HT1080 (cell line): Measurements from ENCODE around the gene ABHD6. TPM values are rescaled to one million over a fixed set of nuclear protein-coding genes. Genes with fewer than 3 reads are reported as not detected.
"Not testable (repeated sequence)": the region's sequence is repeated elsewhere in the genome, so short reads cannot be mapped to it uniquely, and the experiment has no call there.

Experiments
- DNase-seq: peaks from one replicate; pipeline ENCODE4 v3.0.0-alpha.2; 2015; ENCODE audit warnings: low read depth
- total RNA-seq: library from RNA; depleted of rRNA; stranded (reverse); fragments of >200 nt; shearing (Covaris generic); gene quantifications from 2 replicates; pipeline ENCODE4 v1.2.3, GENCODE V29; 2014

Gene ABHD6
- total RNA-seq, 1 experiment from 2014 or later = 13.9 TPM

- no peak for DNase-seq
These were observed 84.2 kb downstream of the ABHD6 start for GRCh38 chr3:58321791-58322190.

- DNase-seq = no peak
These were observed 85.2 kb downstream of the ABHD6 start for GRCh38 chr3:58322793-58323192.

- DNase-seq = no peak
These were observed 86.2 kb downstream of the ABHD6 start for GRCh38 chr3:58323529-58324390.

GRCh38 chr3:58324391-58325390 is 87.1 kb downstream of the ABHD6 start:
- DNase-seq = no peak

- no peak for DNase-seq
These were observed 88.0 kb downstream of the ABHD6 start for GRCh38 chr3:58325525-58325992.

- DNase-seq = no peak
These were observed 88.8 kb downstream of the ABHD6 start for GRCh38 chr3:58326267-58326900.

- DNase-seq = no peak
These were observed 91.7 kb downstream of the ABHD6 start for GRCh38 chr3:58329150-58329921.

- no peak for DNase-seq
These were observed 92.4 kb downstream of the ABHD6 start for GRCh38 chr3:58329922-58330413.

GRCh38 chr3:58331593-58332152 is 94.1 kb downstream of the ABHD6 start:
- DNase-seq = no peak

GRCh38 chr3:58332575-58333188 is 95.1 kb downstream of the ABHD6 start, which contains the start of gene PXK:
TSS of gene PXK (plus strand) at chr3:58332892. CDS start at chr3:58332989, 97 bp downstream.
- peak; percentile 69 for DNase-seq

GRCh38 chr3:58333206-58334012 is 95.8 kb downstream of the ABHD6 start:
- DNase-seq = peak; percentile 38

GRCh38 chr3:58334013-58334321 is 96.4 kb downstream of the ABHD6 start:
- DNase-seq = no peak

GRCh38 chr3:58334506-58334884 is 96.9 kb downstream of the ABHD6 start:
- no peak for DNase-seq

- no peak for DNase-seq
These were observed 98.0 kb downstream of the ABHD6 start for GRCh38 chr3:58335652-58335947.

GRCh38 chr3:58336135-58336882 is 98.7 kb downstream of the ABHD6 start:
- DNase-seq = peak; percentile 92

- DNase-seq = no peak
These were observed 99.6 kb downstream of the ABHD6 start for GRCh38 chr3:58337190-58337589.

GRCh38 chr3:58339146-58339545 is 101.6 kb downstream of the ABHD6 start:
- not testable (repeated sequence) for DNase-seq

GRCh38 chr3:58340594-58341244 is 103.1 kb downstream of the ABHD6 start:
- DNase-seq = no peak
